Stimulated activated CD8-positive, alpha-beta memory T cell treated with anti-CD3 and anti-CD28 coated beads, Interleukin-12 subunit alpha, Interleukin-12 subunit beta, amount 100 ng/mL, for 24 hours (primary cell): ENCODE measurements around the gene SLC2A9.

Experiments used
- DNase-seq: peaks from one replicate; pipeline ENCODE4 v3.0.0-alpha.2; 2020; ENCODE audit errors: extremely low read depth

SLC2A9 gene

GRCh38 chr4:10020106-10020505 lies 1.2 kb downstream of the SLC2A9 start:
- no peak for DNase-seq

GRCh38 chr4:10019521-10020051 lies 1.7 kb downstream of the SLC2A9 start:
- DNase-seq: no peak

GRCh38 chr4:10018818-10019461 lies 2.4 kb downstream of the SLC2A9 start:
- DNase-seq: peak; percentile 64

GRCh38 chr4:10017037-10017893 lies 4.0 kb downstream of the SLC2A9 start:
- DNase-seq: no peak

- DNase-seq: no peak
Measured at GRCh38 chr4:10016169-10016568, 5.1 kb downstream of the SLC2A9 start.

GRCh38 chr4:10015140-10015753 lies 6.0 kb downstream of the SLC2A9 start:
- no peak for DNase-seq

GRCh38 chr4:10013722-10014121 lies 7.6 kb downstream of the SLC2A9 start:
- DNase-seq: no peak

- no peak for DNase-seq
Measured at GRCh38 chr4:10011885-10012284, 9.4 kb downstream of the SLC2A9 start.

GRCh38 chr4:10011277-10011676 lies 10.0 kb downstream of the SLC2A9 start:
- no peak for DNase-seq

GRCh38 chr4:10009861-10010500 lies 11.3 kb downstream of the SLC2A9 start:
- no peak for DNase-seq

GRCh38 chr4:10008609-10009005 lies 12.7 kb downstream of the SLC2A9 start:
- no peak for DNase-seq

GRCh38 chr4:10007793-10008608 lies 13.3 kb downstream of the SLC2A9 start:
- no peak for DNase-seq

GRCh38 chr4:10007436-10007740 lies 13.9 kb downstream of the SLC2A9 start:
- no peak for DNase-seq

GRCh38 chr4:10006601-10007435 lies 14.5 kb downstream of the SLC2A9 start:
- no peak for DNase-seq

- DNase-seq: no peak
Measured at GRCh38 chr4:10006231-10006600, 15.1 kb downstream of the SLC2A9 start.

- DNase-seq: no peak
Measured at GRCh38 chr4:10005632-10006031, 15.7 kb downstream of the SLC2A9 start.

GRCh38 chr4:10003666-10004065 lies 17.6 kb downstream of the SLC2A9 start:
- DNase-seq: no peak

- no peak for DNase-seq
Measured at GRCh38 chr4:10002278-10002677, 19.0 kb downstream of the SLC2A9 start.

- no peak for DNase-seq
Measured at GRCh38 chr4:10001757-10002156, 19.5 kb downstream of the SLC2A9 start.

- no peak for DNase-seq
Measured at GRCh38 chr4:9999956-10000561, 21.2 kb downstream of the SLC2A9 start.
